ENCODE measurements around the gene TOX2. TPM values are rescaled to one million over a fixed set of nuclear protein-coding genes. Genes with fewer than 3 reads are reported as not detected.

Gene TOX2
- total and polyA plus RNA-seq, 4 donors, result 1.2 to 15.4 (median 9.0) TPM

Small RNA genes within 50 kb of the gene (small RNA-seq; reads per million reads assigned to genes)
- gene RN7SL443P (ENCODE audit: low replicate concordance), result not detected

Other genes starting within 250 kb of the TOX2 start
- 1 to 10 TPM; 1.9 to 6.9 TPM for gene MYBL2, start 247.7 kb upstream of the TOX2 start, total RNA-seq
- gene MYBL2, start 247.7 kb upstream of the TOX2 start, polyA plus RNA-seq (ENCODE audit: insufficient read length in 2 of 2), result 10 to 100 TPM; 13.8 to 14.8 TPM
- under 1 TPM in 1 of 2 donors, not detected in 1; 0.40 TPM for gene GTSF1L, start 187.8 kb upstream of the TOX2 start, total RNA-seq
- gene GTSF1L, start 187.8 kb upstream of the TOX2 start, polyA plus RNA-seq (ENCODE audit: insufficient read length in 2 of 2), result not detected